ENCODE results near the gene TRMT44.

TRMT44 gene

DNA sequence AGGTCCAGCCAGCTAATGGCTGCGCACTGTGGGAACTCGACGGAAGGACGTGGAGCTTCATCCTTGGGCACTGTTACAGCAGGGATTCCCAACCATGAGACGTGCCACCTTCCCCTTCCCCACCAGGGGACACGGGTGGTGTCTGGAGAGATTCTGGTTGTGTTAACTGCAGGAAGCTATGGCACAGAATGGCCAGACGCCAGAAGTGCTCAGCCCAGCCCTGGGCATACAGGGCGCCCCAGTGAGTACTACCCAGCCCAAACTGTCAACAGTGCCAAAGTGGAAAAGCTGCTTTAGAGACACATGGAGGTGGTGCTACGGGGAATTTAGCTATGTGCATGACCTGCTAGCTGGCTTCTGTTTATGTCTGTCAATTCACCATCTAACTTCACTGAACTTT is 32.8 kb upstream of the TRMT44 start:
- Histone ChIP-seq H3K36me3 (peaks cover 45% of the 10 kb centered on the region), H3K27ac (no peak overlapping the region), H3K27me3 (no peaks in the 10 kb centered on the region), H3K4me1 (ENCODE audit: control insufficient read depth in 1 of 2, insufficient read depth in 1 of 2, low read depth in 1 of 2, low read length in 1 of 2) (peaks cover 10 to 12% of the 10 kb centered on the region in 2 experiments), H3K9me3 (no peaks in the 10 kb centered on the region), H3K4me3 (ENCODE audit: low read depth in 1 of 2, low read length in 1 of 2) (no peak overlapping the region)
- TF ChIP-seq, protein P1, sequence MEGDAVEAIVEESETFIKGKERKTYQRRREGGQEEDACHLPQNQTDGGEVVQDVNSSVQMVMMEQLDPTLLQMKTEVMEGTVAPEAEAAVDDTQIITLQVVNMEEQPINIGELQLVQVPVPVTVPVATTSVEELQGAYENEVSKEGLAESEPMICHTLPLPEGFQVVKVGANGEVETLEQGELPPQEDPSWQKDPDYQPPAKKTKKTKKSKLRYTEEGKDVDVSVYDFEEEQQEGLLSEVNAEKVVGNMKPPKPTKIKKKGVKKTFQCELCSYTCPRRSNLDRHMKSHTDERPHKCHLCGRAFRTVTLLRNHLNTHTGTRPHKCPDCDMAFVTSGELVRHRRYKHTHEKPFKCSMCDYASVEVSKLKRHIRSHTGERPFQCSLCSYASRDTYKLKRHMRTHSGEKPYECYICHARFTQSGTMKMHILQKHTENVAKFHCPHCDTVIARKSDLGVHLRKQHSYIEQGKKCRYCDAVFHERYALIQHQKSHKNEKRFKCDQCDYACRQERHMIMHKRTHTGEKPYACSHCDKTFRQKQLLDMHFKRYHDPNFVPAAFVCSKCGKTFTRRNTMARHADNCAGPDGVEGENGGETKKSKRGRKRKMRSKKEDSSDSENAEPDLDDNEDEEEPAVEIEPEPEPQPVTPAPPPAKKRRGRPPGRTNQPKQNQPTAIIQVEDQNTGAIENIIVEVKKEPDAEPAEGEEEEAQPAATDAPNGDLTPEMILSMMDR (IDR thresholded peaks at IDR 0.05), result no peak

DNA sequence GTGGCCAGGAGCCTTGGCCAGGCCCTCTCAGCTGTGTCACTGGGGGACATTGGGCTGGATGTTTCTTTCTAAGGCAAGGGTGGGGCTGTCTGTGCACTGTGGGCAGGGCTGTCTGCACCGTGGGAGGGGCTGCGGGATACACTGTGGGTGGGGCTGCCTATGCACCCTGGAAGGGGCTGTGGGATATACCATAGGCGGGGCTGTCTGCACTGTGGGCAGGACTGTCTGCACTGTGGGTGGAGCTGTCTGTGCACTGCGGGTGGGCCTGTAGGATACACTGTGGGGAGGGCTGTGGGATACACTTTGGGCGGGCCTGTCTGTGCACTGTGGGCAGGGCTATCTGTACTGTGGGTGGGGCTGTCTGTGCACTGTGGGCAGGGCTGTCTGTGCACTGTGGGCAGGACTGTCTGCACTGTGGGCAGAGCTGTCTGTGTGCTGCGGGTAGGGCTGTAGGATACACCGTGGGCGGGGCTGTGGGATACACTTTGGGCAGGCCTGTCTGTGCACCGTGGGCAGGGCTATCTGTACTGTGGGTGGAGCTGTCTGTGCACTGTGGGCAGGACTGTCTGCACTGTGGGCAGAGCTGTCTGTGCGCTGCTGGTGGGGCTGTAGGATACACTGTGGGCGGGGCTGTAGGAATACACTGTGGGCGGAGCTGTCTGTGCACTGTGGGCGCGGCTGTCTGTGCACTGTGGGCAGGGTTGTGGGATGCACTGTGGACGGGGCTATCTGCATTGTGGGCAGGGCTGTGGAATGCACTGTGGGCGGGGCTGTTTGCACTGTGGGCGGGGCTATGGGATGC is 31.1 kb upstream of the TRMT44 start:
- no peaks in the 10 kb centered on the region for H3K27me3 ChIP-seq
- TF ChIP-seq, protein P1 (IDR thresholded peaks at IDR 0.05), result no peak
- H3K27ac ChIP-seq, result no peak overlapping the region
- H3K4me3 ChIP-seq (ENCODE audit: low read depth in 1 of 2, low read length in 1 of 2), result no peak overlapping the region
- H3K9me3 ChIP-seq, result no peaks in the 10 kb centered on the region
- H3K36me3 ChIP-seq, result peaks cover 55% of the 10 kb centered on the region
- H3K4me1 ChIP-seq (ENCODE audit: control insufficient read depth in 1 of 2, insufficient read depth in 1 of 2, low read depth in 1 of 2, low read length in 1 of 2), result peaks cover 0 to 3% of the 10 kb centered on the region in 2 experiments

DNA sequence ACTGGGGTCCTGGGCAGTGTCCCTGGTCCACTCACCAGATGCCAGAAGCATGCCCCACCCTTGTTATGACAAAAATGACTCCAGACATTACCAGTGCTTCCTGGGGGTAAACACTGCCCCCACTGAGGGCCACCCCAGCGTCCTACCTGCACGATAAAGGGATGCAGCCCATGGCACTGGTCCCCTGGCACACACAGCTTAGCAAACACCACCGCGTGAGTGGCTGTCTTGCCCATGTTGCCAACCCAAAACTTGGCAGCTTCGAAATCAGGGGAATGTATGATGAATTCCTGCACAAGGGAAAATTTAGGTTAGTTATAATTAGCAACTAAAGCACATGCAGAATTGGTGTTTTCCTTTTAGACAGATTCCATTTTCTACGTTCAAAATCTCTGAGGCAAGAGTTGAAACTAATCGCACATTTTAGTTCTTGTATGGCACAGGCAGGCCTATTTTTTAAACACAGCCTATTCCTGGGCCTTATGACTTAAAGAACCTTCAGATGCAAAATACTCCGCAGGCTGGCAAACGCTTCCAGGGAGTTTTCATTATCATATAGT is 30.4 kb upstream of the TRMT44 start:
- TF ChIP-seq, protein P1 (IDR thresholded peaks at IDR 0.05), result no peak
- Histone ChIP-seq H3K27ac (no peak overlapping the region), H3K4me1 (ENCODE audit: control insufficient read depth in 1 of 2, insufficient read depth in 1 of 2, low read depth in 1 of 2, low read length in 1 of 2) (peaks cover 0 to 3% of the 10 kb centered on the region in 2 experiments), H3K36me3 (peaks cover 55% of the 10 kb centered on the region), H3K27me3 (no peaks in the 10 kb centered on the region), H3K4me3 (ENCODE audit: low read depth in 1 of 2, low read length in 1 of 2) (no peak overlapping the region), H3K9me3 (no peaks in the 10 kb centered on the region)

DNA sequence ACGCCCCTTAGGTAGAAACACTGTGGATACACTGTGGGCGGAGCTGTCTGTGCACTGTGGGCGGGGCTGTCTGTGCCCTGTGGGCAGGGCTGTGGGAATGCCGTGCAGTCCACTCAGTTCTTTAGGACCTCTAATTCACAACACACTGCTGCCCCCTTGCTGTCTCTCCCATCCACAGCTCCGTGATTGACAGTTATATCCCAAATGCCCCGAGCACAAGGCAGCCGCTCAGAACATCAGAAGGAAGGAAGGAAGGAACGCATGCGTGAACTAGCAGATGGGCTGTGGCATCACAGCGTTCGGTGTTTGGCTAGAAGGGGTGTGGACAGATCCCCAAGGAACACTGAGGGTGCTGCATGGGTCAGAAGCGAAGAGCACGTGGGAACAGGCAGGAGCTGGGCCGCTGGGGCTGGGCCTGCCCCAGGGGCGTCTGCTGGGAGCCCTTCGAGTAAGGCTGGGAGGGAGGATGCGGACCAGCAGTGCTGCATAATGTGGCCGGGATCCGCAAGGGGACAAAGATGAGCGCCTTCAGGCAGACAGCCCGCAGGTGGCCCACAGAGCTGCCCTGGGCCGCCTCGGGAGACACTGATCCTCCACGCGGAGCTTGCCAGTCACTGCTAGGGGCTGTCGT is 29.8 kb upstream of the TRMT44 start:
- TF ChIP-seq, protein P1 (IDR thresholded peaks at IDR 0.05), result no peak

DNA sequence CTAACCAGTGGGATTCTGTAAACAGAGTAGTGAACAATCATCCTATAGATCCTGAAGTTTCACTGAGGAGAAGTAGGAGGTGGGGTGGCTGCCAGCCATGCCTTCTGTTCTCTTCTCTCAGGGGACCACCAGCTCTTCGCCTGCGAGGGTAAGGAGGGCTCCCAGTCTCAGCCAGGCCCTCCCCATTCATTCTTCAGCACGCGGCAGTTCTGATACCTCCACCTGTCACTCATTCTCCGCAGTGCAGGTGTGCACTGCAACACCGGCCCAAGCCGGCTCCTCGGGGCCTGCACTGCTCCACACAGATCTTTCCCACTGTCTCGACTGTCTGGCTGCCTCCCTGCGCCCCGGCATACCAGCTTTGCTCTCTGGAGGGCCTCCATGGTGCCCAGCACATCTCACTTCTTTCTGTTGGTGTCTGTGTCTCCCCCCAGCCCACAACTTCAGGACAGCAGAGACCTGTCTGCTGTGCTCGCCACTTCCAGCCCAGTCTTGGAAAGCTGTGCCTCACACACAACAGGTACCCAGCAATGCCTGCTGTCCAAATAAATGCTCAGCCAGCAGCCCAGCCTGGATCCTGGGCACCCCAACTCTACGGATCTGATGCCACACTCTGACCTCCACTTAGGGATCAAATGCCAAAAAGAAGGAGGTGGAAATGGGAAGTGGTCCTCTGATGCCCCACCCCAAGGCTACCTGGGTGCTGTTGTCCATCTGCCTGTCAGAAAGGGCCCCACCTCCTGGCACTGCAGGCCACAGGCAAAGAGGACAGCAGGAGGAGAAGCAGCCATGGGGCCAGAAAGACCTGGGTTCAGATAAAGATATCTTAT is 29.0 kb upstream of the TRMT44 start:
- TF ChIP-seq, protein P1 (IDR thresholded peaks at IDR 0.05), result no peak
- Histone ChIP-seq H3K36me3 (peaks cover 53% of the 10 kb centered on the region), H3K9me3 (no peaks in the 10 kb centered on the region), H3K4me3 (ENCODE audit: low read depth in 1 of 2, low read length in 1 of 2) (no peak overlapping the region), H3K27ac (no peak overlapping the region), H3K4me1 (ENCODE audit: control insufficient read depth in 1 of 2, insufficient read depth in 1 of 2, low read depth in 1 of 2, low read length in 1 of 2) (peaks cover 0 to 3% of the 10 kb centered on the region in 2 experiments), H3K27me3 (no peaks in the 10 kb centered on the region)

More for the DNA sequence above, 29.8 kb upstream of the TRMT44 start:
- Histone ChIP-seq H3K9me3 (no peaks in the 10 kb centered on the region), H3K4me1 (ENCODE audit: control insufficient read depth in 1 of 2, insufficient read depth in 1 of 2, low read depth in 1 of 2, low read length in 1 of 2) (peaks cover 0 to 3% of the 10 kb centered on the region in 2 experiments), H3K27me3 (no peaks in the 10 kb centered on the region), H3K36me3 (peaks cover 52% of the 10 kb centered on the region), H3K4me3 (ENCODE audit: low read depth in 1 of 2, low read length in 1 of 2) (no peak overlapping the region), H3K27ac (no peak overlapping the region)
